HG03175 (cell line): ENCODE measurements around the gene SLC25A39.
A peak's percentile ranks its signal among the peaks of the same experiment; 100 is the strongest.
"Not testable (repeated sequence)": the region's sequence is repeated elsewhere in the genome, so short reads cannot be mapped to it uniquely, and the experiment has no call there.

Source experiments
- ATAC-seq: cut with Tn5 transposase; IDR thresholded peaks from one replicate; pipeline ENCODE4 v1.9.1; 2021; ENCODE audit warnings: mild to moderate bottlenecking, moderate library complexity; ENCODE audit not compliant: unreplicated experiment

The SLC25A39 gene

DNA sequence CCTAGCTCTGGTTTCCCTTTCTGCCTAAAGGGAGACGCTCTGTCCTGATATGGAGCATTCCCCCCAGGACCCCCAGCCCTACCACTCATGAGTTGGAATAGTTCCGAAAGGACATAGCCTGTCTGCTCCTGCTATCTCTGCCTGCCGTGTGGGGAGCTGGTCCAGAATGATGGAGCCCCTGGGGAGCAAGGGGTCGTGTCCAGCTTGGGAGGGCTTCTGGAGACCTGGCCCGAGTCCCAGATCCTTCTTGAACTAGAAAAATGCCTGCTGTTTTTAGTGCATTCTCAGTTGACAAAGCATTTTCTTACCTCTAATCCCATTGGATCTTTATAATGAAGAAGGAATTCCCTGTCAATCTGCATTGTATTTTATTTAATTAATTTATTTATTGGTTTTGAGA is 11.3 kb upstream of the SLC25A39 start:
- ATAC-seq = no peak

DNA sequence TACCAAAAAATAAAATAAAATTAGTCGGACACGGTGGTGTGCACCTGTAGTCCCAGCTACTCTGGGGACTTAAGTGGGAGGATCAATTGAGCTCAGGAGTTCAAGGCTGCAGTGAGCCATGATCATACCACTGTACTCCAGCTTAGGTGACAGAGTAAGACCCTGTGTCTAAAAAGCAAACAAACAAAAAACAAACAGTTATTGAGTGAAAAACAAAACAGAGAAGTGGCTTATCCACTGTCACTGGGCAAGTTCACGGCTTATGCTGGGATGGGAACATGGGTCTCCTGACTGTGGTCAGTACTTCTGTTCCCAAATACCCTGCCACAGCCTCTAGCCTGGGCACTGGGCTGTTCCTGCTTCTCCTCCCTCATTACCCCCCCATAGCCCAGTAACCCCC is 10.9 kb upstream of the SLC25A39 start:
- no peak for ATAC-seq

- ATAC-seq = no peak
Observed at GRCh38 chr17:44334727-44335126, 10.1 kb upstream of the SLC25A39 start.

GRCh38 chr17:44334315-44334714 is 9.7 kb upstream of the SLC25A39 start:
- ATAC-seq = no peak

DNA sequence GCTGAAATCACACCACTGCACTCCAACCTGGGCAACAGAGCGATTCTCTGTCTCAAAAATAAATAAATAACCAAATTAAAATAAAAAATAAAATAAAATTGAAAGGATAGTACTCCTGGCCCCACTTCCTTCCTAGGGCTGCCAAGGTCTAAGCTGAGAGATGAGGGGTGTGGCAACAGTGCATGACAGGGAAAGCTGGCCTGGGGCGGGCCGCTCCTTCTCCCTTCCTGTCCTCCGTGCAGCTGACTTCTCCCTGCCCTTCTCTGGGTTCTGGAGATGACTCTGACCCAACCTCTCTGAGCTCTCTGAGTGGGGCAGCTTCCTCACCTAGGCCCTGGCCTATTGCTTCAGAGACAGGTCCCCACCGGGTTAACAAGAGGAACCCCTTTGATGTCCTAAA is 8.7 kb upstream of the SLC25A39 start:
- no peak for ATAC-seq

DNA sequence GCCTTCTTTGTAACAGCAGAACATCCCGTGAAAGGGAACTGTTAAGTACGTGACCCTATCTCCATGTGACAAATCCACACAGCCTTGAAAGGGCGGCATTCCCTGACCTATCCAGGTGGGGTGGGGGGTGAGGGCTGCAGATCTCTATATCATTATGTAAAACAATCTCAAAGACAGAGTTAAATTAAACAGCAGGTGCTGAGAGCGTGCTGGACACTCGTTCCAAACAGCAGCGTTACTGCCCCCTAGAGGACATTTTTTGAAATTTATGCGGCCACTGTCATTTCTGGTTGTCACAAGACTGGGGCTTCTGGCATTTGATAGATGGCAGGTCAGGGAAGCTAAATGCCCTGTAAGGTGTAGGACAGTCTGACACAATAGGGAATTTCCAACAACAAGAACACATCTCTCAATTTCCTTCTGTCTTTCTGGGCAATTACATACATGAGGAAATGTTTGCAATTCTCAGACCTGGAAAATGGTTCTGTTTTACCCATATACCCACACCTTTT is 6.7 kb upstream of the SLC25A39 start:
- no peak for ATAC-seq

- not testable (repeated sequence) for ATAC-seq
Observed at GRCh38 chr17:44330263-44330662, 5.6 kb upstream of the SLC25A39 start.

DNA sequence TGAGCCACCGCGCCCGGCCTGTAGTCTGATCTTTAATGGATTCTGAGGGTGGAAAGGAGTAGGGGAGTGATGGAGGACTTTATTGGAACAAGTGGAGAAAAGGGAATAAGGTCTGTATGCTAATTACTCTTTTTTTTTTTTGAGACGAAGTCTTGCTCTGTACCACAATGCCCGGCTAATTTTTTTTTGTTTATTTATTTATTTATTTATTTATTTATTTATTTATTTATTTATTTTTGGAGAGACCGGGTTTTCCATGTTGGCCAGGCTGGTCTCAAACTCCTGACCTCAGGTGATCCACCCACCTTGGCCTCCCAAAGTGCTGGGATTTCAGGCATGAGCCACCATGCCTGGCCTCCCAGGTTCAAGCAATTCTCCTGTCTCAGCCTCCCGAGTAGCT is 4.9 kb upstream of the SLC25A39 start:
- ATAC-seq = not testable (repeated sequence)

DNA sequence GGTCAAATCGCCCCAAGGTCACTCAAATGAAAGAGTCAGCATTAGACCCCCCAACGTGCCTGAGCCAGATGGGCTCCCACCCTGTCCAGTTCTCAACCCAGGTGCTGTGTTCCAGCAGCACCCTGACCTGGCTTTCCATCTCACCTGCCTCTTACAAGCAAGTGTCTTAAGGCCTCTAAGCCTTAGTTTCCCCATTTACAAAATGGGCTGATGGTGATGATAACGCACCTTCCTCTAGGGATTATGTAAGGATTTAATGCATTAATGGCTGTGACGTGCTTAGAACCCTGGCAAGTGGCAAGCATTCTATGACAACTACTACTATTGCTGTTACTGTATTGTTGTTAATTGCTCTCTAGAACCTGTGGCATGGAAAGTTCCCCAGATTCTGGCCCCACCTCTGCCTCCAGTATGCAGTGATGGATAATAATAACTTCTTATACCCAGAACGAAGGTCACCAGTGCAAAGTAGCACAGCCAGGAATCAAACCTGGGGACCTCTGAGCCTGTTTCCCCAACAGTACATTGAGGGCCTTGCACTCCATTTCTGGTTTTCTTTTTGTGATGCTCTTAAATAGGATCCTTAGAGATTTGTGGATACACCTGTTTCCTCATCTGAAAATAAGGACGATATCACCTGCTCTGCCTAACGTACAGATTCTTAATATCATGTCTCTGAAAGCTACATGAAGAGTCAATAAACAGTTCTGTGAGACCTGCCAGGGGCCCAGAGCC is 3.3 kb upstream of the SLC25A39 start:
- no peak for ATAC-seq

GRCh38 chr17:44326861-44327444 is 2.3 kb upstream of the SLC25A39 start:
- ATAC-seq = peak; percentile 59

GRCh38 chr17:44324092-44324570 is 492 bp downstream of the SLC25A39 start:
- ATAC-seq = peak; percentile 5

- no peak for ATAC-seq
Observed at GRCh38 chr17:44323359-44324091, 1.1 kb downstream of the SLC25A39 start.

DNA sequence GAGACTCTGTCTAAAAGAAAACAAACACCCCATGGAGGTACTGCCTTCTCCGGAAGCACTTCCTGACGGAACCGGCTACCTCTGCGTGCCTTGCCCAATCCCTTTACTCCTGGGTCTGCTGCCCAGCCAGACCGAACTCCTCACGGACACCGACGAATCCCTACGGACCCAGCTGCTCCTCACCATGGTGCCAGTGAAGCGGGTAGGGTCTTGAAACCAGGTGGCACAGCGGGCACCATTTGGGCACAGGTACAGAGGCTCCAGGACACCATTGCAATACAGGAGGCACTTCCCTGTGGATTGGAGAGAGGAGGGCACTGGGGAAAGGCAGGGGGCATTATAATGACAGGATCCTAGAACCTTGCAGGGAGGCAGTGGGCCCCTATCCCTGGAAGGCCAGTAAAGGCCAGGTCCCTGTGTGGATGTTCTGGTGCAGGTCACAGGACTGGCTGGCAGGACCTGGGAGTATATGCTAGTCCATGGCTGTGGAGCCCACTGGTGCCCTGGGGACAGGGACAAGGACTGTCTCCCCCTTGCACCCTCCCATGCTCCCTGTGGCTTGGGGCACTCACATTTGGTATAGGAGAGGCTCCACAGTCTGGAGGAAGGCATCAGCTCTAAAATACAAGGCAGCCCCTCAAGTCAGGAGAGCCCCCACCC is 2.3 kb downstream of the SLC25A39 start:
- ATAC-seq = no peak

DNA sequence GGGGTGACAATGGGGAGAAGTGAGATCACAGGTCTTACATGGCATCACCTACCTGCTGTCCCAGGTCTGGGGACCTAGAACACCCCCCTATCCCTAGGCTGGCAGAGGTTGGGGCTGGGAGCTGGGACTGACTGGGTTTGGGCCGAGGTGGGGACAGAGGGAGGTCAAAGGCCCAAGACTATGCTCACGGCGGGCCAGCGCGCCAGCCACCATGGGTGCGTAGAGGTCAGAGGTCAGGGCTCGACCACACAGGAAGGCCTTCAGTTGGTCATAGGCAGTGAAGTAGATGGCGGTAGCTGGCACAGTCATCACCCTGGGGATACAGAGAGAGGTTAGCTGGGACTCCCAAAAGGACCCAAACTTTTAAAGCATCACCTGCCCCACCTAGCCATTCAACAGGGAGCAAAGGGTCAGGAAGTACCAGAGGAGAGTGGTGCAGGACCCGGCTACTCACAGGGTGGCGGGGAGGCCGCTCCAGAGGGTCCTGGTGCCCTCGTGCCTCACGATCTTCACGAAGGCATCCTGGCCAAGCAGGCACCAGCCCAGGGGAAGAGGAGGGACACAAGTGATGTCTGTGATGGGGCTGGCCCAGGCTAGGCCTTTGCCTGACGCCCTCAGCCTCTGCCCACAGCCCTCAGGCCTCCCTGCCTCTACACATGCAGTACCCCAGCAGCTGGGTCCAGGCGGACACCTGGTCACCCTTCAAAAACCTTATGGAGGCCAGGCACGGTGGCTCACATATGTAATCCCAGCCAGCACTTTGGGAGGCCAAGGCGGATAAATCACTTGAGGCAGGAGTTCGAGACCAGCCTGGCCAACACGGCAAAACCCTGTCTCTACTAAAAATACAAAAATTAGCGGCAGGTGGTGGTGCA is 3.1 kb downstream of the SLC25A39 start:
- ATAC-seq = no peak

DNA sequence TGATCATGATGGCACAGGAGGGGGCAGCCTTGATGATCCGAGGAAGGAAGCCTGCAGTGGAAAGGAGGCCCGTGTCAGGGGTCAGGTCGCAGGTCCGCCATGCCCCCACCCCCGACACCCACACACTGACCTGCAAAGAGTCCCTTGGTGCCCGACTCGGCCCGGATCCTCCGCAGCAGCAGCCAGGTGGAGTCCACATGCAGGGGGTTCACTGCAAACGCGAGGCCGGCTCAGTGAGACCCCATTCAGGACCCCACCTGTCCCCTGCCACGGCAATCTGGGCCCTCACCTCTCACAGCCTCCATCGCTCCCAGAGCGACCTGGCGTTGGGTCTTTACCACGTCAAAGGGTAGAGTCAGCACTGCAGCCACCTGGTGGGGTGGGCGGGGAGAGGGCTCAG is 4.6 kb downstream of the SLC25A39 start:
- no peak for ATAC-seq

DNA sequence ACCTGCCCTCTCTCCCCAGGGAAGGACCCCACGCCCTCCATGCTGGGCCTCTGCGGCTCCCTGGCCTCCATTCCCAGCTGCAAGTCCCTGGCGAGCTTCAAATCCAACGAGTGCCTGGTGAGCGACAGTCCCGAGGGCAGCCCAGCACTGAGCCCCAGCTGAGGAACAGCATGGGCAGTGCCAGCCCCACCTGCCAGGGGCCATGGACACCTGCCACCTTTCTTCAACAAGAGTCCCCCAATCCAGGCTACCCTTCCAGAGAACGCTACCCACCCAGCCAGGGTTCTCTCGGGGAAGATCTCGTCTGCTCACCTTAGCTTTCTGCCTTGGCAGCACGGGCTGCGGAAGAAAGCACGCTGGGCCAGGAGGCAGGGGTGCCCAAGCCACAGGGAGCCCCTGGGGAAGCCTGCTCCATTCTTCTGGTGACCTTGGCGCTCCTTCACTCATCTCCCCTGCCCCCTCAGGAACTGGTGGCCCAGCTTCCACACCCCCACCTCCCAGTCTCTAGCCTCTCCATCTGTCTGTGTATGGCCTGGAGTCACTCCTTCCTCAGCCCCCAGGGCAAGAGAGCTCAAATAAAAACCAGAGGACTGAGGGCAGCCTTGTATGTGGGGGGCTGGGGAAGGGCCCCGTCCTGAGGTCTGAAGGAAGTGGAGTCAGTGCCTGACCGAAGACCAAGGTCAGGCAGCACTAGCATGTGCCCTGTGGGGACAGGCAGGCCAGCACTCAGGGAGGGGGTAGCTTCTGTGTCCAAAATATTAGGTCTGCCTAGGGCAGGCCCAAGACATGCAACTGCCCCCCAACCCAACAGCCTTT is 6.3 kb downstream of the SLC25A39 start:
- no peak for ATAC-seq

DNA sequence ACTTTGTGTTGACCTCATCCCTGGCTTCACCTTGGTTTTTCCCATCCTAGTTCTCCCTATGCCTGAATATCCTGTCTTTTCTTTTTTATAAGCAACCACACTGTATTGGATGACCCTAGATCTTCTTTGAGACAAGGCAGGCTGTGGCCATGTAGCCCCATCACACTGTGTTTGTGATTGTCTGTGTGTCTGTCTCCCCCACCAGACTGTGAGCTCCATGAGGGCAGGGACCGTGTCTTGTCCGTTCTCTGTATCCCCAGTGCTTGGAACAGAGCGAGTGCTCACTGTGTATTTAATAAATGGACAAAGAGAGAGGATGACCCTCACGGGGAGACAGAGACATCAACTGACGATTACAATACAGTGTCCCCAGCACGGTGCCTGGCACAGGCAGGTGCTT is 7.1 kb downstream of the SLC25A39 start:
- no peak for ATAC-seq

- no peak for ATAC-seq
Observed at GRCh38 chr17:44315760-44316731, 8.6 kb downstream of the SLC25A39 start.
